CD14-positive monocyte (primary cell): ENCODE measurements around the gene CLK2. TPM values are rescaled to one million over a fixed set of nuclear protein-coding genes. Genes with fewer than 3 reads are reported as not detected.
A peak's percentile ranks its signal among the peaks of the same experiment; 100 is the strongest.
"Not testable (repeated sequence)": the region's sequence is repeated elsewhere in the genome, so short reads cannot be mapped to it uniquely, and the experiment has no call there.

ENCODE experiments used
- DNase-seq, 3 donors: peaks; one replicate each; pipeline ENCODE4 v3.0.0-alpha.2; 2011 to 2022
- H2AFZ ChIP-seq: 2 replicates; pipeline ENCODE4 v1.6.0; 2012; ENCODE audit warnings: mild to moderate bottlenecking, low read depth, low read length, inconsistent platforms; ENCODE audit not compliant: insufficient read depth, poor library complexity, severe bottlenecking
- H3K27ac ChIP-seq, 2 donors: 1 replicate in 1 of 2; 2 replicates in 1 of 2; pipeline ENCODE4 v1.5.1; 2012 to 2013; ENCODE audit warnings: low read length in 2 of 2, control low read depth in 1 of 2, inconsistent platforms in 1 of 2, low read depth in 1 of 2, mild to moderate bottlenecking in 1 of 2
- H3K27me3 ChIP-seq, 2 donors: one replicate each; pipeline versions ENCODE4 v1.6.0 to v1.6.1; 2011 to 2013; ENCODE audit warnings: low read length in 2 of 2; ENCODE audit not compliant: control insufficient read depth in 2 of 2, insufficient read depth in 2 of 2
- H3K36me3 ChIP-seq, 2 donors: replicated peaks in 1 of 2; 1 replicate in 1 of 2; 2 replicates in 1 of 2; pipeline versions ENCODE4 v1.5.1 to v1.6.1; 2012 to 2013; ENCODE audit warnings: low read length in 2 of 2, control low read depth in 1 of 2, inconsistent platforms in 1 of 2, mild to moderate bottlenecking in 1 of 2; ENCODE audit not compliant: insufficient read depth in 2 of 2, control insufficient read depth in 1 of 2
- H3K4me1 ChIP-seq, 2 donors: 1 replicate in 1 of 2; 2 replicates in 1 of 2; pipeline versions ENCODE4 v1.5.1 to v1.6.1; 2012 to 2013; ENCODE audit warnings: low read length in 2 of 2, control low read depth in 1 of 2, inconsistent platforms in 1 of 2, mild to moderate bottlenecking in 1 of 2, moderate library complexity in 1 of 2; ENCODE audit not compliant: insufficient read depth in 2 of 2, control insufficient read depth in 1 of 2
- H3K4me2 ChIP-seq: replicated peaks from 2 replicates; pipeline ENCODE3; 2012; ENCODE audit warnings: low read length, moderate library complexity, mild to moderate bottlenecking; ENCODE audit not compliant: poor library complexity, severe bottlenecking; ENCODE audit errors: extremely low read depth
- H3K4me3 ChIP-seq, 3 experiments: fragments of 200-600 bp in 1 of 3; sonication (generic) in 1 of 3; replicated peaks in 1 of 3; 1 replicate in 2 of 3; 2 replicates in 1 of 3; pipeline ENCODE4 v1.5.1; 2011 to 2013; ENCODE audit warnings: low read length in 3 of 3, mild to moderate bottlenecking in 3 of 3, control low read depth in 2 of 3, low read depth in 2 of 3, inconsistent platforms in 1 of 3, moderate library complexity in 1 of 3
- H3K79me2 ChIP-seq: 2 replicates; pipeline ENCODE4 v1.6.0; 2012; ENCODE audit warnings: mild to moderate bottlenecking, control low read depth, inconsistent platforms, low read length, moderate library complexity; ENCODE audit not compliant: insufficient read depth
- H3K9ac ChIP-seq: 2 replicates; pipeline ENCODE4 v1.6.0; 2017; ENCODE audit warnings: low read length, mild to moderate bottlenecking; ENCODE audit not compliant: insufficient read depth, poor library complexity, severe bottlenecking
- H3K9me3 ChIP-seq, 2 donors: replicated peaks in 1 of 2; 1 replicate in 1 of 2; 2 replicates in 1 of 2; pipeline versions ENCODE4 v1.5.1 to v1.6.1; 2012 to 2013; ENCODE audit warnings: low read length in 2 of 2, control low read depth in 1 of 2; ENCODE audit not compliant: control insufficient read depth in 1 of 2, insufficient read depth in 1 of 2
- H4K20me1 ChIP-seq: 2 replicates; pipeline ENCODE4 v1.6.0; 2012; ENCODE audit warnings: mild to moderate bottlenecking, low read length, control low read depth, moderate library complexity; ENCODE audit not compliant: insufficient read depth
- H3K27ac Mint-ChIP-seq, 7 donors: one replicate each; pipeline ENCODE4 v1.8.0; 2020; ENCODE audit warnings: mild to moderate bottlenecking in 7 of 7, mixed read lengths in 7 of 7, moderate library complexity in 6 of 7, inconsistent platforms in 2 of 7
- H3K27me3 Mint-ChIP-seq, 3 donors: one replicate each; pipeline ENCODE4 v1.8.0; 2021 to 2022; ENCODE audit warnings: low read depth in 3 of 3, mild to moderate bottlenecking in 3 of 3, mixed read lengths in 3 of 3, moderate library complexity in 3 of 3, inconsistent platforms in 1 of 3
- H3K36me3 Mint-ChIP-seq, 2 donors: one replicate each; pipeline ENCODE4 v1.8.0; 2020; ENCODE audit warnings: mixed read lengths in 2 of 2, inconsistent platforms in 1 of 2, mild to moderate bottlenecking in 1 of 2
- H3K4me1 Mint-ChIP-seq: one replicate; pipeline ENCODE4 v1.8.0; 2020; ENCODE audit warnings: mild to moderate bottlenecking, mixed read lengths
- H3K4me3 Mint-ChIP-seq, 2 donors: one replicate each; pipeline ENCODE4 v1.8.0; 2020; ENCODE audit warnings: mild to moderate bottlenecking in 2 of 2, mixed read lengths in 2 of 2, moderate library complexity in 1 of 2
- H3K9me3 Mint-ChIP-seq, 7 donors: one replicate each; pipeline ENCODE4 v1.8.0; 2020 to 2022; ENCODE audit warnings: mixed read lengths in 7 of 7, mild to moderate bottlenecking in 6 of 7, moderate library complexity in 6 of 7, inconsistent platforms in 2 of 7
- WGBS: methylation state at CpG from one replicate; pipeline ENCODE4 v1.1.5; 2013; ENCODE audit warnings: missing lambda C conversion rate; ENCODE audit not compliant: insufficient coverage; 5-methylcytosine and 5-hydroxymethylcytosine counted together
- intact Hi-C, 2 donors: fragments of 100-400 bp; cut with micrococcal nuclease; formaldehyde crosslinking; loops; one replicate each; pipeline versions ENCODE4 v1.15.0 to v1.15.1; 2023
- polyA plus RNA-seq, 3 donors: library from polyadenylated mRNA; depleted of rRNA in 1 of 3; unstranded in 2 of 3; stranded (reverse) in 1 of 3; fragments of 300-500 nt in 2 of 3; fragments of >200 nt in 1 of 3; fragmentation: Illumina TruSeq in 2 of 3; gene quantifications; 1 replicate in 2 of 3; 2 replicates in 1 of 3; pipeline ENCODE4 v1.2.3, GENCODE V29; 2012 to 2021
- TF ChIP-seq, protein P1 (sequence below): fragments of 200-600 bp; IDR thresholded peaks from one replicate; pipeline ENCODE4 v1.8.0; 2022; ENCODE audit warnings: antibody characterized with exemption, mild to moderate bottlenecking

The CLK2 gene
- polyA plus RNA-seq, 3 donors = 7.3 to 143 (median 9.6) TPM

DNA sequence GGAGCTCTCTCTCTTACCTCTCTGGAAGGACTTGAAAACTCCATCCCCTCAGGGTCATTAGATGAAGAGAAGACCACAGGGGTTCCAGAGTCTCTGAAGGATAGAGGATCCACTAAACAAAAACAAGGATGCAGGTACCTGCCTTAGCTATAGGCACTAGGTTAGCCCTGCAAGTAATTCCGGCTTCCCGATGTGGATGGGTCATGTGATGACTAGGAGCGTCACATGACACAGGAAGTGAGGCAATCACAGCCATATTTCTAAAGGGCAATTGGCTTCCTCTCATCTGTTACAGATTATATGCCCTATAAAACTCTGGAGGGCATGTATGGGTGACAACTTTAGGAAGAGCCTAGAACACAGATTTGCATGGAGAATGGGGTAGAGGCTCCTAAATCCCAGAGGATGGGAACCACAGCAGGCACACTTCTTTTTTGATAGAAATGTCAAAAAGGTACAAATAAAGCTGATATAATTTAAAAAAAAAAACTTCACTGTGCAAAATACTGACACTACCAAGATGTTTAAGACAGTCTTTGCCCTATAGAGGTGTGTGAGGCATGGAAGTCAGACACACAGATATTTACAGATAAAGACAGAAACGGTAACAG is 32.1 kb downstream of the CLK2 start:
- H3K9ac ChIP-seq = peak overlapping the region; percentile 54
- H3K27me3 ChIP-seq = no peaks in the 10 kb centered on the region
- H3K79me2 ChIP-seq = peaks cover 39% of the 10 kb centered on the region
- TF ChIP-seq, protein P1, sequence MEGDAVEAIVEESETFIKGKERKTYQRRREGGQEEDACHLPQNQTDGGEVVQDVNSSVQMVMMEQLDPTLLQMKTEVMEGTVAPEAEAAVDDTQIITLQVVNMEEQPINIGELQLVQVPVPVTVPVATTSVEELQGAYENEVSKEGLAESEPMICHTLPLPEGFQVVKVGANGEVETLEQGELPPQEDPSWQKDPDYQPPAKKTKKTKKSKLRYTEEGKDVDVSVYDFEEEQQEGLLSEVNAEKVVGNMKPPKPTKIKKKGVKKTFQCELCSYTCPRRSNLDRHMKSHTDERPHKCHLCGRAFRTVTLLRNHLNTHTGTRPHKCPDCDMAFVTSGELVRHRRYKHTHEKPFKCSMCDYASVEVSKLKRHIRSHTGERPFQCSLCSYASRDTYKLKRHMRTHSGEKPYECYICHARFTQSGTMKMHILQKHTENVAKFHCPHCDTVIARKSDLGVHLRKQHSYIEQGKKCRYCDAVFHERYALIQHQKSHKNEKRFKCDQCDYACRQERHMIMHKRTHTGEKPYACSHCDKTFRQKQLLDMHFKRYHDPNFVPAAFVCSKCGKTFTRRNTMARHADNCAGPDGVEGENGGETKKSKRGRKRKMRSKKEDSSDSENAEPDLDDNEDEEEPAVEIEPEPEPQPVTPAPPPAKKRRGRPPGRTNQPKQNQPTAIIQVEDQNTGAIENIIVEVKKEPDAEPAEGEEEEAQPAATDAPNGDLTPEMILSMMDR = no peak
- WGBS = 44% methylated on average over 1 of the region's 4 CpGs
- peak overlapping the region; percentile 75 for H3K4me2 ChIP-seq
- peak; percentile 79 to 95 (median 89) for DNase-seq
- H3K4me1 Mint-ChIP-seq = peaks cover 61% of the 10 kb centered on the region
- no peaks in the 10 kb centered on the region for H3K9me3 ChIP-seq
- intact Hi-C loops = loop anchor here (5.0 kb wide), 1 partner anchor 34 kb away; the partner anchor contains the start of genes MTX1 (in 2 of the 2) and THBS3 (in 2 of the 2)
- H2AFZ ChIP-seq = peak overlapping the region; percentile 71
- peak overlapping the region; percentile 94 to 99 (median 97) for H3K27ac Mint-ChIP-seq
- H3K4me3 Mint-ChIP-seq = peak overlapping the region; percentile 75 to 92
- peak overlapping the region; percentile 53 to 79 (median 69) for H3K4me3 ChIP-seq
- peak overlapping the region; percentile 62 to 87 for H3K27ac ChIP-seq
- H3K4me1 ChIP-seq = peaks cover 41 to 76% of the 10 kb centered on the region in 2 donors
- H3K9me3 Mint-ChIP-seq = peaks cover 0 to 2% (median 0%) of the 10 kb centered on the region in 7 donors
- H3K27me3 Mint-ChIP-seq = peaks cover 0 to 6% (median 2%) of the 10 kb centered on the region in 3 donors
- H3K36me3 ChIP-seq = peaks cover 19 to 38% of the 10 kb centered on the region in 2 donors
- peaks cover 31 to 35% of the 10 kb centered on the region in 2 donors for H3K36me3 Mint-ChIP-seq
- peaks cover 4% of the 10 kb centered on the region for H4K20me1 ChIP-seq

- peaks cover 12 to 50% of the 10 kb centered on the region in 2 donors for H3K4me1 ChIP-seq
- TF ChIP-seq, protein P1 = no peak
- H3K4me1 Mint-ChIP-seq = peaks cover 33% of the 10 kb centered on the region
- peak overlapping the region in 1 of 2 donors; percentile 37 for H3K27ac ChIP-seq
- 40% methylated on average over 1 of the region's 5 CpGs for WGBS
- H3K4me3 Mint-ChIP-seq = no peak overlapping the region
- peaks cover 3% of the 10 kb centered on the region for H4K20me1 ChIP-seq
- H3K27me3 ChIP-seq = no peaks in the 10 kb centered on the region
- peaks cover under 1 to 2% (median 2%) of the 10 kb centered on the region in 3 donors for H3K27me3 Mint-ChIP-seq
- H2AFZ ChIP-seq = no peak overlapping the region
- H3K4me2 ChIP-seq = no peak overlapping the region
- intact Hi-C loops = no loop called here
- no peak for DNase-seq
- peaks cover 27 to 47% of the 10 kb centered on the region in 2 donors for H3K36me3 ChIP-seq
- peaks cover 0 to 2% (median 0%) of the 10 kb centered on the region in 7 donors for H3K9me3 Mint-ChIP-seq
- no peak overlapping the region for H3K4me3 ChIP-seq
- no peaks in the 10 kb centered on the region for H3K9me3 ChIP-seq
- peaks cover 39 to 46% of the 10 kb centered on the region in 2 donors for H3K36me3 Mint-ChIP-seq
- H3K27ac Mint-ChIP-seq = peak overlapping the region in 1 of 7 donors; percentile 12
- H3K9ac ChIP-seq = no peak overlapping the region
- peaks cover 24% of the 10 kb centered on the region for H3K79me2 ChIP-seq
Observed at GRCh38 chr1:155236451-155236850, 36.9 kb downstream of the CLK2 start.

DNA sequence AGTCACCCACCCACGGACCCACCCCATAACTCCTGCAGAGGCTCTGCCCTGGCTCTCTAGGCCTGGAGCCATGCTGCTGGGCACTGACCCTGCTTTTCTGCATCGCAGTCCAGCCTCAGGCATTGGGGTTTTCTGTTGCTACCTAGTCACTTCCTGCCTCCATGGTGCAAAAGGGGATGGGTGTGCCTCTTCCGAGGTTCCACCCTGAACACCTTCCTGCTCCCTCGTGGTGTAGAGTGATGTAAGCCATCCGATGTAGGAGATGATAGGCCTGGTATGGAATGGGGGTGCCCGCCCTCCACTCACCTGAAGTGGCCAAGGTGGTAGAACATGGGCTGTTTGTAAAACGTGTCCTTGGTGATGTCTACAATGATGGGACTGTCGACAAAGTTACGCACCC is 37.9 kb downstream of the CLK2 start:
- H3K4me2 ChIP-seq, H2AFZ ChIP-seq, intact Hi-C loops, H3K4me3 Mint-ChIP-seq, H3K9me3 ChIP-seq, H4K20me1 ChIP-seq, DNase-seq, H3K27me3 Mint-ChIP-seq, H3K4me3 ChIP-seq, H3K9me3 Mint-ChIP-seq, H3K27ac Mint-ChIP-seq, H3K27me3 ChIP-seq, H3K9ac ChIP-seq: not testable (repeated sequence)
- Histone ChIP-seq H3K36me3 (peaks cover 27 to 47% of the 10 kb centered on the region in 2 donors), H3K79me2 (peaks cover 16% of the 10 kb centered on the region), H3K4me1 (peaks cover 4 to 41% of the 10 kb centered on the region in 2 donors), H3K27ac (peak overlapping the region in 1 of 2 donors; percentile 37)
- Mint-ChIP-seq H3K36me3 (peaks cover 39 to 46% of the 10 kb centered on the region in 2 donors), H3K4me1 (peaks cover 25% of the 10 kb centered on the region)
- 100% methylated on average over 4 of the region's 9 CpGs for WGBS
